H1 (cell line): ENCODE data around the gene CAMKMT. TPM values are rescaled to one million over a fixed set of nuclear protein-coding genes. Genes with fewer than 3 reads are reported as not detected.

Experiments used
- CHD7 ChIP-seq: fragments of 300-600 bp; sonication (generic); IDR thresholded peaks from 2 replicates; pipeline ENCODE4 v1.7.1; 2012; ENCODE audit warnings: low read length, moderate library complexity, mild to moderate bottlenecking, inconsistent platforms; ENCODE audit not compliant: insufficient replicate concordance
- HDAC6 ChIP-seq: IDR thresholded peaks from one replicate; pipeline ENCODE4 v1.7.1; 2012; ENCODE audit warnings: low read depth, mild to moderate bottlenecking, inconsistent platforms, low read length, moderate library complexity
- POU5F1 ChIP-seq: IDR thresholded peaks from 2 replicates; pipeline ENCODE4 v1.6.1; 2011; ENCODE audit warnings: low read depth, mild to moderate bottlenecking, low read length, moderate library complexity
- polyA plus RNA-seq, 7 experiments: library from polyadenylated mRNA; depleted of rRNA in 3 of 7; stranded (reverse) in 5 of 7; unstranded in 2 of 7; fragments of >200 nt in 5 of 7; fragments of 200-250 nt in 2 of 7; gene quantifications; 1 replicate in 5 of 7; 2 replicates in 1 of 7; 4 replicates in 1 of 7; pipeline versions ENCODE4 v1.2.1 to v1.2.3, GENCODE V29; 2011 to 2013; ENCODE audit warnings: missing spikeins in 2 of 7, mixed read lengths in 2 of 7
- total RNA-seq: library from RNA; stranded (reverse); fragmentation: NEBNext Ultra II Directional; extraction: Animal tissue kit (Norgen Biotek cat#: 25700); gene quantifications from 2 replicates; pipeline ENCODE4 v1.2.1, GENCODE V29; 2021

Gene CAMKMT
- total and polyA plus RNA-seq, 2 of the 8 experiments (the other 6 are each of a cell fraction or from before 2014, with no cell fraction given): 14.7 to 22.4 TPM

- TF ChIP-seq CHD7 (no peak), HDAC6 (no peak), POU5F1 (no peak)
These were observed 35.0 kb upstream of the CAMKMT start (continued) for GRCh38 chr2:44326548-44327264.
